Right atrium auricular region (tissue), 2 donors: ENCODE measurements around the gene ANKRD40. TPM values are rescaled to one million over a fixed set of nuclear protein-coding genes. Genes with fewer than 3 reads are reported as not detected.

ENCODE experiments used
- DNase-seq: peaks from one replicate; pipeline ENCODE4 v3.0.0-alpha.2; 2019; ENCODE audit warnings: low spot score
- H3K27ac ChIP-seq, 2 donors: fragments of 200-600 bp; sonication (generic); 1 replicate in 1 of 2; 2 replicates in 1 of 2; pipeline ENCODE4 v1.5.1; 2016 to 2019
- H3K27me3 ChIP-seq, 2 donors: fragments of 200-600 bp; sonication (generic); one replicate each; pipeline versions ENCODE4 v1.5.1 to v1.6.0; 2017 to 2019
- H3K36me3 ChIP-seq: fragments of 200-600 bp; sonication (generic); one replicate; pipeline ENCODE4 v1.5.1; 2016
- H3K4me1 ChIP-seq, 2 donors: fragments of 200-600 bp; sonication (generic); one replicate each; pipeline versions ENCODE4 v1.5.1 to v1.6.0; 2017 to 2019
- H3K4me3 ChIP-seq, 2 donors: fragments of 200-600 bp; sonication (generic); 1 replicate in 1 of 2; 2 replicates in 1 of 2; pipeline ENCODE4 v1.5.1; 2017 to 2019; ENCODE audit warnings: mild to moderate bottlenecking in 1 of 2, moderate library complexity in 1 of 2
- H3K9me3 ChIP-seq, 2 donors: fragments of 200-600 bp; sonication (generic); one replicate each; pipeline ENCODE4 v1.5.1; 2019
- CTCF ChIP-seq, 2 donors: fragments of 200-600 bp; sonication (generic); IDR thresholded peaks; one replicate each; pipeline ENCODE4 v1.5.1; 2019; ENCODE audit warnings: antibody characterized with exemption in 2 of 2
- total RNA-seq, 2 donors: library from RNA; depleted of rRNA; stranded (reverse); fragments of >200 nt; gene quantifications; one replicate each; pipeline ENCODE4 v1.1.0, GENCODE V29; 2016

ANKRD40 gene
- total RNA-seq, 2 donors from 2014 or later = 30.5 to 33.8 TPM

- TF ChIP-seq CTCF (IDR thresholded peaks at IDR 0.05) = no peak
- peaks cover 36% of the 10 kb centered on the region for H3K36me3 ChIP-seq
- DNase-seq = no peak
Observed at GRCh38 chr17:50737118-50737698, 29.5 kb upstream of the ANKRD40 start.

GRCh38 chr17:50735287-50735686 is 27.6 kb upstream of the ANKRD40 start:
- Histone ChIP-seq H3K9me3 (no peaks in the 10 kb centered on the region), H3K4me1 (peaks cover 0 to 37% of the 10 kb centered on the region in 2 donors), H3K27ac (no peak overlapping the region), H3K27me3 (no peaks in the 10 kb centered on the region), H3K4me3 (no peak overlapping the region), H3K36me3 (peaks cover 17% of the 10 kb centered on the region)
- no peak for TF ChIP-seq CTCF (IDR thresholded peaks at IDR 0.05)
- no peak for DNase-seq

More at GRCh38 chr17:50737118-50737698, 29.5 kb upstream of the ANKRD40 start:
- Histone ChIP-seq H3K27me3 (no peaks in the 10 kb centered on the region), H3K4me1 (peaks cover 0 to 18% of the 10 kb centered on the region in 2 donors), H3K4me3 (no peak overlapping the region), H3K9me3 (no peaks in the 10 kb centered on the region), H3K27ac (no peak overlapping the region)

GRCh38 chr17:50731575-50732460 is 24.1 kb upstream of the ANKRD40 start:
- Histone ChIP-seq H3K36me3 (no peaks in the 10 kb centered on the region), H3K9me3 (no peaks in the 10 kb centered on the region), H3K4me1 (peaks cover 0 to 55% of the 10 kb centered on the region in 2 donors), H3K27ac (no peak overlapping the region), H3K4me3 (no peak overlapping the region), H3K27me3 (no peaks in the 10 kb centered on the region)
- no peak for TF ChIP-seq CTCF (IDR thresholded peaks at IDR 0.05)
- no peak for DNase-seq

- Histone ChIP-seq H3K36me3 (no peaks in the 10 kb centered on the region), H3K9me3 (no peaks in the 10 kb centered on the region), H3K4me1 (peaks cover 0 to 71% of the 10 kb centered on the region in 2 donors), H3K27ac (no peak overlapping the region), H3K4me3 (no peak overlapping the region), H3K27me3 (no peaks in the 10 kb centered on the region)
- no peak for TF ChIP-seq CTCF (IDR thresholded peaks at IDR 0.05)
- no peak for DNase-seq
Observed at GRCh38 chr17:50728881-50729765, 21.4 kb upstream of the ANKRD40 start.

GRCh38 chr17:50728112-50728429 is 20.4 kb upstream of the ANKRD40 start:
- H3K4me1 ChIP-seq = peaks cover 0 to 82% of the 10 kb centered on the region in 2 donors
- H3K4me3 ChIP-seq = no peak overlapping the region
- no peak for TF ChIP-seq CTCF (IDR thresholded peaks at IDR 0.05)
- no peak for DNase-seq
- no peaks in the 10 kb centered on the region for H3K27me3 ChIP-seq
- no peaks in the 10 kb centered on the region for H3K36me3 ChIP-seq
- no peaks in the 10 kb centered on the region for H3K9me3 ChIP-seq
- H3K27ac ChIP-seq = no peak overlapping the region
